Spinal cord (tissue), 10 donors: ENCODE data around the gene DYNC2LI1. TPM values are rescaled to one million over a fixed set of nuclear protein-coding genes. Genes with fewer than 3 reads are reported as not detected.
"Not testable (repeated sequence)": the region's sequence is repeated elsewhere in the genome, so short reads cannot be mapped to it uniquely, and the experiment has no call there.

Experiments
- DNase-seq, 6 donors: peaks; one replicate each; pipeline versions ENCODE4 v3.0.0 to v3.0.0-alpha.2; 2013 to 2015; ENCODE audit warnings: low spot score in 6 of 6, low read depth in 4 of 6
- H3K27ac ChIP-seq: one replicate; pipeline ENCODE4 v1.5.1; 2013; ENCODE audit warnings: low read depth, low read length, control low read depth
- H3K27me3 ChIP-seq: one replicate; pipeline ENCODE4 v1.6.1; 2013; ENCODE audit warnings: low read length; ENCODE audit not compliant: control insufficient read depth, insufficient read depth
- H3K36me3 ChIP-seq: one replicate; pipeline ENCODE4 v1.6.1; 2013; ENCODE audit warnings: low read length; ENCODE audit not compliant: control insufficient read depth, insufficient read depth
- H3K4me1 ChIP-seq: one replicate; pipeline ENCODE4 v1.6.1; 2013; ENCODE audit warnings: low read length; ENCODE audit not compliant: control insufficient read depth, insufficient read depth
- H3K4me3 ChIP-seq: one replicate; pipeline ENCODE4 v1.5.1; 2013; ENCODE audit warnings: low read depth, low read length, control low read depth
- H3K9me3 ChIP-seq: one replicate; pipeline ENCODE4 v1.6.1; 2013; ENCODE audit warnings: low read length; ENCODE audit not compliant: control insufficient read depth, insufficient read depth
- WGBS: methylation state at CpG from one replicate; pipeline ENCODE4 v1.1.5; 2013; ENCODE audit warnings: missing lambda C conversion rate; ENCODE audit not compliant: insufficient coverage; 5-methylcytosine and 5-hydroxymethylcytosine counted together
- long read RNA-seq, 4 donors: transcript quantifications; one replicate each; lab custom pipeline, GENCODE V29; 2026
- polyA plus RNA-seq, 2 donors: library from polyadenylated mRNA; unstranded; fragments of 120-200 nt; gene quantifications; one replicate each; pipeline ENCODE4 v1.2.1, GENCODE V29; 2013; ENCODE audit not compliant: insufficient read length in 2 of 2
- total RNA-seq, 2 donors: library from RNA; depleted of rRNA in 1 of 2; stranded (reverse); fragments of 120-200 nt in 1 of 2; fragments of >200 nt in 1 of 2; gene quantifications; one replicate each; pipeline versions ENCODE4 v1.2.3 to v1.2.4, GENCODE V29; 2013 to 2014
- donor health status: healthy.

DYNC2LI1 gene
- total RNA-seq (10 to 100 TPM; 51.5 to 56.2 TPM), polyA plus RNA-seq (10 to 100 TPM; 47.8 to 49.5 TPM)
- long read RNA-seq, donor 1, transcript DYNC2LI1-207 (3 exons, 561 nt), result minor isoform, 6 of 26 reads
- long read RNA-seq, donor 1, transcript DYNC2LI1-201 (13 exons, 1,399 nt), result major isoform, 7 of 26 reads
- long read RNA-seq, donor 1, partial matches to known transcripts, result 8 of 26 reads
- long read RNA-seq, donor 1, other reads (novel, unspliced or antisense), result 0 of 26 reads
- long read RNA-seq, donor 2, partial matches to known transcripts, result 0 of 6 reads
- long read RNA-seq, donor 2, other reads (novel, unspliced or antisense), result 0 of 6 reads
- long read RNA-seq, donor 3, partial matches to known transcripts, result 0 of 4 reads
- long read RNA-seq, donor 3, other reads (novel, unspliced or antisense), result 0 of 4 reads
- long read RNA-seq, donor 4, transcript DYNC2LI1-204 (6 exons, 1,133 nt), result minor isoform, 5 of 34 reads
- long read RNA-seq, donor 4, transcript DYNC2LI1-201 (13 exons, 1,399 nt), result major isoform, 9 of 34 reads
- long read RNA-seq, donor 4, transcript DYNC2LI1-210 (13 exons, 1,346 nt), result major isoform, 9 of 34 reads
- long read RNA-seq, donor 4, partial matches to known transcripts, result 11 of 34 reads
- long read RNA-seq, donor 4, other reads (novel, unspliced or antisense), result 0 of 34 reads

GRCh38 chr2:43773876-43774613 lies at the start of gene DYNC2LI1:
DYNC2LI1 (plus strand) TSS chr2:43774039; CDS start chr2:43774139, 100 bp downstream.
- Histone ChIP-seq H3K4me1 (no peaks in the 10 kb centered on the region), H3K27ac (peak within 1 kb of the TSS; percentile 88), H3K9me3 (no peaks in the 10 kb centered on the region), H3K4me3 (peak within 1 kb of the TSS; percentile 92), H3K36me3 (peaks cover 5% of the 10 kb centered on the region), H3K27me3 (no peaks in the 10 kb centered on the region)
- DNase-seq, result peak; percentile 81 to 98 (median 88)
- WGBS, result 0% methylated on average over 22 of the region's 31 CpGs

- H3K9me3 ChIP-seq, result no peaks in the 10 kb centered on the region
- no peak overlapping the region for H3K27ac ChIP-seq
- H3K4me1 ChIP-seq, result no peaks in the 10 kb centered on the region
- H3K36me3 ChIP-seq, result no peaks in the 10 kb centered on the region
- H3K27me3 ChIP-seq, result peaks cover 2% of the 10 kb centered on the region
- peak in 1 of 6 donors; percentile 36 for DNase-seq
- H3K4me3 ChIP-seq, result no peak overlapping the region
- 20% methylated on average over 1 of the region's 4 CpGs for WGBS
These were observed 48.9 kb upstream of the DYNC2LI1 start for GRCh38 chr2:43724728-43725526.

GRCh38 chr2:43725711-43726246 lies 48.1 kb upstream of the DYNC2LI1 start:
- H3K4me3 ChIP-seq, result no peak overlapping the region
- H3K36me3 ChIP-seq, result no peaks in the 10 kb centered on the region
- WGBS, result no CpG with 5 or more reads among the region's 3 CpGs
- H3K27ac ChIP-seq, result no peak overlapping the region
- H3K4me1 ChIP-seq, result no peaks in the 10 kb centered on the region
- DNase-seq, result no peak
- H3K27me3 ChIP-seq, result peaks cover 2% of the 10 kb centered on the region
- no peaks in the 10 kb centered on the region for H3K9me3 ChIP-seq

GRCh38 chr2:43726961-43727633 lies 46.7 kb upstream of the DYNC2LI1 start:
- not testable (repeated sequence) for DNase-seq, H3K27ac ChIP-seq, H3K9me3 ChIP-seq, H3K27me3 ChIP-seq, H3K4me3 ChIP-seq, H3K36me3 ChIP-seq, H3K4me1 ChIP-seq
- WGBS, result 95% methylated on average over 6 of the region's 14 CpGs

- Histone ChIP-seq H3K27ac (no peak overlapping the region), H3K36me3 (no peaks in the 10 kb centered on the region), H3K4me1 (no peaks in the 10 kb centered on the region), H3K4me3 (no peak overlapping the region), H3K9me3 (no peaks in the 10 kb centered on the region), H3K27me3 (peaks cover 2% of the 10 kb centered on the region)
- no CpG with 5 or more reads among the region's 2 CpGs for WGBS
- DNase-seq, result no peak
These were observed 46.2 kb upstream of the DYNC2LI1 start for GRCh38 chr2:43727634-43728014.

- no peak for DNase-seq
- no peak overlapping the region for H3K27ac ChIP-seq
- H3K4me3 ChIP-seq, result no peak overlapping the region
- no peaks in the 10 kb centered on the region for H3K4me1 ChIP-seq
- no peaks in the 10 kb centered on the region for H3K27me3 ChIP-seq
- no peaks in the 10 kb centered on the region for H3K9me3 ChIP-seq
- 10% methylated on average over 1 of the region's 5 CpGs for WGBS
- H3K36me3 ChIP-seq, result no peaks in the 10 kb centered on the region
These were observed 44.2 kb upstream of the DYNC2LI1 start for GRCh38 chr2:43729491-43730174.

GRCh38 chr2:43731211-43731610 lies 42.6 kb upstream of the DYNC2LI1 start:
- H3K4me1 ChIP-seq, result no peaks in the 10 kb centered on the region
- no peak for DNase-seq
- H3K36me3 ChIP-seq, result no peaks in the 10 kb centered on the region
- no peaks in the 10 kb centered on the region for H3K9me3 ChIP-seq
- no peak overlapping the region for H3K4me3 ChIP-seq
- no CpG with 5 or more reads among the region's 1 CpG for WGBS
- H3K27ac ChIP-seq, result no peak overlapping the region
- H3K27me3 ChIP-seq, result no peaks in the 10 kb centered on the region

- DNase-seq, result no peak
- 100% methylated on average over 1 of the region's 6 CpGs for WGBS
- Histone ChIP-seq H3K27ac (no peak overlapping the region), H3K9me3 (no peaks in the 10 kb centered on the region), H3K36me3 (no peaks in the 10 kb centered on the region), H3K4me1 (no peaks in the 10 kb centered on the region), H3K4me3 (no peak overlapping the region), H3K27me3 (no peaks in the 10 kb centered on the region)
These were observed 37.2 kb upstream of the DYNC2LI1 start for GRCh38 chr2:43736637-43737036.
